AG09319 (cell line): ENCODE data around the gene CTNS.
"Not testable (repeated sequence)": the region's sequence is repeated elsewhere in the genome, so short reads cannot be mapped to it uniquely, and the experiment has no call there.

Experiments
- DNase-seq: peaks from one replicate; pipeline ENCODE4 v3.0.0-alpha.2; 2010; ENCODE audit warnings: low read depth; ENCODE audit errors: extremely low read depth
- CTCF ChIP-seq: IDR thresholded peaks from 2 replicates; pipeline ENCODE4 v1.5.1; 2011; ENCODE audit warnings: low read depth, mild to moderate bottlenecking, inconsistent platforms, low read length, moderate library complexity

CTNS gene

GRCh38 chr17:3695129-3695722 lies 58.7 kb downstream of the CTNS start:
- no peak for DNase-seq
- TF ChIP-seq CTCF, result no peak

- TF ChIP-seq CTCF, result no peak
- DNase-seq, result no peak
Measured at GRCh38 chr17:3695723-3696411, 59.3 kb downstream of the CTNS start, which contains the start of gene P2RX5. Gene P2RX5, minus strand, starts transcription at chr17:3696155. Its CDS starts 150 bp downstream, at chr17:3696005.

GRCh38 chr17:3697103-3697476 lies 60.5 kb downstream of the CTNS start:
- no peak for DNase-seq
- TF ChIP-seq CTCF, result no peak

GRCh38 chr17:3698139-3698538 lies 61.6 kb downstream of the CTNS start:
- TF ChIP-seq CTCF, result no peak
- DNase-seq, result no peak

GRCh38 chr17:3699951-3700350 lies 63.4 kb downstream of the CTNS start:
- DNase-seq, result no peak
- TF ChIP-seq CTCF, result no peak

GRCh38 chr17:3702041-3702539 lies 65.5 kb downstream of the CTNS start:
- not testable (repeated sequence) for DNase-seq

GRCh38 chr17:3704931-3705717 lies 68.6 kb downstream of the CTNS start:
- DNase-seq, result no peak
- no peak for TF ChIP-seq CTCF

- not testable (repeated sequence) for DNase-seq
Measured at GRCh38 chr17:3705718-3705984, 69.1 kb downstream of the CTNS start.
